ENCODE measurements around the gene PRKCQ. TPM values are rescaled to one million over a fixed set of nuclear protein-coding genes. Genes with fewer than 3 reads are reported as not detected.

Gene PRKCQ
- total RNA-seq, 2 donors from 2014 or later: 0.43 TPM; not detected in 1

DNA sequence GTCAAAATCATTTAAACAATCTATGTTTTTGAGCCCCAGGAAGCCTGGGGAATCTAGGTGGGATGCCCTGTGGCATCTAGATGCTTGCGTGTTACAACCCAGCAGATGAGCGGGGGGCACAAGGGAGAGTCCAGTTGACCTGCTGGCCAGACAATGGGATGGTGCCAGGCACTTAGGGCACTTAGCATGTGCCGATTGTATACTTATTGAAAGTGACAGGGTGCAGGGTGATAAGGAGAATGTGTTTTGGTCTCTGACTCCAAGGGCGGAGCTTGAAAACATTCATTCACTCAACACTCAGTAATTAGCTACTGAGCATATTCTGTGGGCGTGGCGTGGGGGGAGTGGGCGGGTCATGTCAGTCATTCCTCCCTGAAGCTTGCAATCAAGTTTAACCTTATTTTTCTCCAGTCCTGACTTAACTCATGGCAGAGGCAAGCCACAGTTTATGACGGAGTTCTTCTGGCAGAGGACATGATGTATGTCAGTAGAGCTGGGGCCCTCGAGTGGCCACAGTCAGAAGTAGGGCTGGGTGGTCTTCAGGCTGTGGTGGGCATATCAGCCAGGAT lies 115.1 kb downstream of the PRKCQ start:
- no peak for DNase-seq (ENCODE audit: low spot score)
- H3K9me3 ChIP-seq: no peaks in the 10 kb centered on the region
- H3K27ac ChIP-seq: no peak overlapping the region
- no peak overlapping the region for H3K4me3 ChIP-seq
- TF ChIP-seq, protein P1, sequence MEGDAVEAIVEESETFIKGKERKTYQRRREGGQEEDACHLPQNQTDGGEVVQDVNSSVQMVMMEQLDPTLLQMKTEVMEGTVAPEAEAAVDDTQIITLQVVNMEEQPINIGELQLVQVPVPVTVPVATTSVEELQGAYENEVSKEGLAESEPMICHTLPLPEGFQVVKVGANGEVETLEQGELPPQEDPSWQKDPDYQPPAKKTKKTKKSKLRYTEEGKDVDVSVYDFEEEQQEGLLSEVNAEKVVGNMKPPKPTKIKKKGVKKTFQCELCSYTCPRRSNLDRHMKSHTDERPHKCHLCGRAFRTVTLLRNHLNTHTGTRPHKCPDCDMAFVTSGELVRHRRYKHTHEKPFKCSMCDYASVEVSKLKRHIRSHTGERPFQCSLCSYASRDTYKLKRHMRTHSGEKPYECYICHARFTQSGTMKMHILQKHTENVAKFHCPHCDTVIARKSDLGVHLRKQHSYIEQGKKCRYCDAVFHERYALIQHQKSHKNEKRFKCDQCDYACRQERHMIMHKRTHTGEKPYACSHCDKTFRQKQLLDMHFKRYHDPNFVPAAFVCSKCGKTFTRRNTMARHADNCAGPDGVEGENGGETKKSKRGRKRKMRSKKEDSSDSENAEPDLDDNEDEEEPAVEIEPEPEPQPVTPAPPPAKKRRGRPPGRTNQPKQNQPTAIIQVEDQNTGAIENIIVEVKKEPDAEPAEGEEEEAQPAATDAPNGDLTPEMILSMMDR (IDR thresholded peaks at IDR 0.05): no peak
- no peaks in the 10 kb centered on the region for H3K4me1 ChIP-seq
- no peaks in the 10 kb centered on the region for H3K27me3 ChIP-seq
- H3K36me3 ChIP-seq: no peaks in the 10 kb centered on the region

DNA sequence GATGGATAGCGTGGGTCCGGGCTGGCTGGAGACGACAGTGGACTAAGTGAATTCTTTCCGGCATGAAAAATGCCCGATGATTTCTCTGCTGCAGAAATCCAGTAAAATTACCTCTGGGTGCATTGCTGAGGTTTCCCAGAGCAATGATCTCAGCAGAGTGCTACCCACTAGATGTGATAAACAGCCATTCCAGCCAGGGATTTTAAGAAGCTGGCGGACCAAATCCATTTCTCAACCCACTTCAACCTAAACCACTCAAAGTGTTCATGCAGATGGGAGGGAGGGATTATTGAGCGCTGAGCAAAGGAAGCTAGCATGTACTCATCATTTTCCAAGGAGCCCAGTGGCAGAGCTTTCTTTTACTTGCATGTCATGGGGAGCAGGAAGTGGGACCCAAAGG lies 116.7 kb downstream of the PRKCQ start:
- H3K4me1 ChIP-seq: no peaks in the 10 kb centered on the region
- no peaks in the 10 kb centered on the region for H3K36me3 ChIP-seq
- H3K27me3 ChIP-seq: no peaks in the 10 kb centered on the region
- no peak overlapping the region for H3K4me3 ChIP-seq
- TF ChIP-seq, protein P1 (IDR thresholded peaks at IDR 0.05): no peak
- no peak for DNase-seq (ENCODE audit: low spot score)
- H3K27ac ChIP-seq: no peak overlapping the region
- peaks cover 0 to 3% of the 10 kb centered on the region in 2 donors for H3K9me3 ChIP-seq

DNA sequence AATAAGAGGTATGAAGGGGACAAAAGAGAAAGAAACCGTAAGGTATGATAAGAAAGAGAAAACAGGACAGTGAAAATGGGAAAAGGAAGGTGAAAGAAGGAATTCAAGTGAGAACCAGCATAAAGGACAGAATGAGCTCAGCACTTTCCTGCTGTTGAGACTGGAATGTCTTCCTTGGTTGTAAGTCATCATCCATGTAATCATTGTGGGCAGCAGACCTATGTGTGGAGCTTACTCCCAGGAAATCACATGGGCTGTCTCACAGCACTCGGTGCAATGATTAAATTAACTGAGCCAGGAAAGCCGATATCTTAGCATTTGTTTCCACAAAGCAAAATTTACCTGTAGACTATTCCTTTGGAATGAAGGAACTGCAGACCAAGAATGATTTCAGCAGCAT lies 118.1 kb downstream of the PRKCQ start:
- no peak overlapping the region for H3K27ac ChIP-seq
- TF ChIP-seq, protein P1 (IDR thresholded peaks at IDR 0.05): no peak
- no peaks in the 10 kb centered on the region for H3K27me3 ChIP-seq
- DNase-seq (ENCODE audit: low spot score): no peak
- H3K9me3 ChIP-seq: peaks cover 0 to 3% of the 10 kb centered on the region in 2 donors
- no peaks in the 10 kb centered on the region for H3K4me1 ChIP-seq
- H3K36me3 ChIP-seq: no peaks in the 10 kb centered on the region
- no peak overlapping the region for H3K4me3 ChIP-seq

DNA sequence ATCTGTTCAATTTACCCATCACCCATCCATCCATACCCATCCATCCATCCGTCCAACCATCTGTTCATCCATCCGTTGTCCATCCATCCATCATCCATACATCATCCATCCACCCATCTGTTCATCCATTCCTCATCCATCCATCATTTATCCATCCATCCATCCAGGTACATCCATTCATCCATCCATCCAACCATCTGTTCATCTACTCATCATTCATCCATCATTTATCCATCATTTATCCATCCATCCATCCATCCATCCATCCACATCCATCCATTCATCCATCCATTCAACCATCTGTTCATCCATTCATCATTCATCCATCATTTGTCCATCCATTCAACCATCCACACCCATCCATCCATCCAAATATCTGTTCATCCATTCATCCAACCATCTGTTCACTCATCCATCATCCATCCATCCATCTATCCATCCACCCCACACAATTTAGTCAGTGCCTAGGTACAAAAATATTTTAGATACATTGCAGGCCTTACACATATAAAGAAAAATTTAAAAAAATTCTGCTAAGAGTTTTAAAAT lies 119.1 kb downstream of the PRKCQ start:
- H3K27ac ChIP-seq: no peak overlapping the region
- no peaks in the 10 kb centered on the region for H3K36me3 ChIP-seq
- no peaks in the 10 kb centered on the region for H3K4me1 ChIP-seq
- peaks cover 0 to 3% of the 10 kb centered on the region in 2 donors for H3K9me3 ChIP-seq
- no peaks in the 10 kb centered on the region for H3K27me3 ChIP-seq
- DNase-seq (ENCODE audit: low spot score): no peak
- H3K4me3 ChIP-seq: no peak overlapping the region
- TF ChIP-seq, protein P1 (IDR thresholded peaks at IDR 0.05): no peak

DNA sequence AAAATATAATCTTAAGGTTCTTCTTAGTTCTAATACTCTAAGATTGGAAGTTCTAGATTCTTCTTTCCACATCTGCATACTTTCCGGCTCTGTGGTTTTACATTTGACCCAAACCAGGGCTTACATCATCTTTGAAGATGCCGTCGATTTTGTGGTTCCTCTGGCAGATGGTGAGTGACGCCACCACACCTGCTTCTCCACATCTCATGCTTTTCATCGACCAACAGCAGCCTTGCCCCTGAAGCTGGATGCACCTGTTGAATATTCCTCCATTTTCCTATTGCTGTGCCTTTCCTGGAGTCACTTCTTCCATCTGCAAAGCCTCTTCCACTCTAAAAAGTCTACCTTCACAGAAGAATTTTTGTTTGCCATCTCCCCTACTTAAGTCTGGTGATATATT lies 121.3 kb downstream of the PRKCQ start:
- no peak for DNase-seq (ENCODE audit: low spot score)
- Histone ChIP-seq H3K27me3 (no peaks in the 10 kb centered on the region), H3K4me1 (no peaks in the 10 kb centered on the region), H3K4me3 (no peak overlapping the region), H3K27ac (no peak overlapping the region), H3K36me3 (no peaks in the 10 kb centered on the region), H3K9me3 (peaks cover 0 to 3% of the 10 kb centered on the region in 2 donors)
- TF ChIP-seq, protein P1 (IDR thresholded peaks at IDR 0.05): no peak

DNA sequence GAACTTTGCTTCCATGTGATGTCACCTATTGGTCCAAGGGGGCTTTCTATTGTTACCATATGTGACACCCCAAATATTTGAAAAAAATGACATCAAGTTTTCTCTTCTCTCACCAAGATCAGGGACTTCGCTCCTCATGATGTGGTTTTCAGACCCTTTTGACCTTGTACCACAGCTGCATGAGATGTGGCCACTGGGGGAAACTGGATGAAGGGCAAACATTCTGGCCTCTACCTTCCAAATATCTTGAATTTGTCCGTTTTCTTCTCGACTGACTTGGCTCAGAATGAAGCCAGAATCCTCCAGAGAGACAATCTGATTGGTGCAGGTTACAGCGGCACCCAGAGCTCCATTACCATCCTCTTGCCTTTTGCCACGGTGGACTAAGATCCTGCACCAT lies 122.7 kb downstream of the PRKCQ start:
- no peak overlapping the region for H3K4me3 ChIP-seq
- no peak for DNase-seq (ENCODE audit: low spot score)
- TF ChIP-seq, protein P1 (IDR thresholded peaks at IDR 0.05): no peak
- no peak overlapping the region for H3K27ac ChIP-seq
- H3K4me1 ChIP-seq: no peaks in the 10 kb centered on the region
- no peaks in the 10 kb centered on the region for H3K36me3 ChIP-seq
- H3K9me3 ChIP-seq: peaks cover 0 to 3% of the 10 kb centered on the region in 2 donors
- no peaks in the 10 kb centered on the region for H3K27me3 ChIP-seq

Data from right atrium auricular region (tissue), 2 donors.